COR-L47 (cell line): ENCODE results near the gene LRP1B.

Source experiments
- DNase-seq: peaks from one replicate; lab custom pipeline; 2025; lab: John Stamatoyannopoulos, UW

The LRP1B gene

DNA sequence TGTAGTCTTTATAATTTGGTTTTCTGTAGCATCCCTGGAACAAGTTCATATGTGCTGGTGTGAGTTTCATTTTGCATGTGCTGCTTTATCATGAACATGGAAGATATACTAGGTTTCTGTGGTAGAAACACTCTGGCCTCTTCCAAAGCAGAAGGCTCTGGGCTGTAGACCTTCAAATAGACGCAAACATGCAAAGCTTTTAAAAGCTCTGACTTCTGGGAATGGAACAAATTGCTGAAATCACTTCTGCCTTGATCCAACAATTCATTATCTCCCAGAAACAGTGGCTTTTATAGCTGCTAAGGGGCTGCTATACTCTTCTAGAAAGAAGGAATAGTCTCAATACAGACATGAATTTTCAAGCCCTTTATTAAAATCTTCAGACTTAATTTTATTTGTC is 382.2 kb downstream of the LRP1B start:
- no peak for DNase-seq

DNA sequence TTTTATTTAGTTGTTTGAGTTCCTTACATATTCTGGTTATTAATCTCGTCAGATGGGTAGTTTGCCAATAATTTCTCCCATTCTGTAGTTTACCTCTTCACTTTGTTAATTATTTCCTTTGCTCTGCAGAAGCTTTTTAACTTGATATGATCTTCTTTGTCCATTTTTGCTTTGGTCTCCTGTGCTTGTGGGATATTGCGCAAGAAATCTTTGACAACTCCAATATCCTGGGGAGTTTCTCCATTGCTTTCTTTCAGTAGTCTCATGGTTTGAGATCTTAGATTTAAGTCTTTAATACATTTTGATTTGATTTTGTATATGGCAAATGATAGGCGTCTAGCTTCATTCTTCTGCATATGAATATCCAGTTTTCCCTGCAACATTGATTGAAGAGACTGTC is 389.2 kb downstream of the LRP1B start:
- DNase-seq = no peak

DNA sequence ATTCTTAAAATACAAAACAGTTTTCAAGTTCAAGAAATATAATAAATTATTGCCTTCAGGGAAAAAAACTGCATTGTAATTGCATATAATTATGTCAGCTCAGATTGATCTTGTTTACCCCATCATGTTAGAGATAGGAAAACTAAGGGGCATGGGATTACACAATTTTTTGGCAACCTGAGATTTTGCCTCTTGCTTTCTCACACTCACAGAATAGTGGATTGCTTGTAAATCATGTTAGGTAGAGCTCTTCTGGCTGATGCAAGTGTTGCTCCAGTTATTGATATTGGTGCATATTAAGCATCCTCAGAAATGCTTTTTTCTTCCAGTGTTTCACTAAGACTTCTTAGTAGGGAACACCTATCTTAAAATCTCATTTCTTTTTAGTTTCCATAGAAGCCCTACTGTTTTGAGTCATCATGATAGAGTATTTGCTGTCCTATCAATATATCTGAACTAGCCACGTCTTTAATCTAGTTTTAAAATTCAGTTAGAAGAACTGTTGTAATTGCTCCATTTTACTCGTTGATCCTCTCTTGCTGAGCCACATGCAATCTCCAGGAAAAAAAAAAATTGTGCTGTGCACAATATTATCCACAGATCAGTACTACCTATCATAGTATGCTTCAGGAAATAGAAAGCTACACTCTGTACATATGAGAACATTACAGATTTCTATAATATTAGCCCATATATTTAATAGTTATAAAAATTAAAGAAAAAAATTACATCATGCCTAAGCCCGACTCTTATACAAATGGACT is 393.1 kb downstream of the LRP1B start:
- no peak for DNase-seq

DNA sequence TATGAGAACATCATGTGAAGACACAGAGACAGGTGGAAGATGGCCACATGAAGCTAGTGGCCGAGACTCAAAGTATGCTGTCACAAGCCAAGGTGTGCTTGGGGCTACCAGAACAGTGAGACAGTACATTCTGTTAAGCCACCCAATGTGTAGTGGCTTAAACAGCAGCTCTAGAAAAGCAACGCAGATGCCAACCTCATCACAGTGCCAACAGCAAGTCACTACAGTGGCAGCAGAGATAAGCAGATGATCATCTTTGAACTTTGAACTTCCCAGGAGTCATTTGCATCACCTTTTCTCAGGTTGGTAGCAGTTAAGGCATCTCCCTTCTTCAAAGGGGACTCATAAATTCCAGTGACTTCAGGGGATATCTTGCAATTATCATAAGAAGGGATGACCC is 394.4 kb downstream of the LRP1B start:
- DNase-seq = no peak

DNA sequence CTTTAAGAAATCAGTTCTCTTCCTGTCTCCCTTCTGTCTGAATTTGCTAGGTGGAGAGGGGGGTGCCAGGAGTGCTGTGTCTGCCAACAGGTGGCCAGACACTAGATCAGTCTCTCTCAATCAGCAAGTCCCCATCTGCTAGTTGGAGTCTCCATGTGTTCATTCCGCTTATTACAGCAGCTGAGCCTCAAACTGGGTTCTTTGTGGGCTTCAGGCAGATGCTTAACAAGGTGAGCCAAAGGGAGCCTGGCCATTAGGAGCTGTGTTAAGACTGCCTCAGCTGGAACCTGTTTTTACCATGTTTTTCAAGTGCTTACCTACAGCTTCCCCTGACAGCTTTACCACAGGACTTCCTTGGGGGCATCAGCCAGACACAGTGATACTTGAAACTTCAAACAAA is 401.9 kb downstream of the LRP1B start:
- DNase-seq = no peak

DNA sequence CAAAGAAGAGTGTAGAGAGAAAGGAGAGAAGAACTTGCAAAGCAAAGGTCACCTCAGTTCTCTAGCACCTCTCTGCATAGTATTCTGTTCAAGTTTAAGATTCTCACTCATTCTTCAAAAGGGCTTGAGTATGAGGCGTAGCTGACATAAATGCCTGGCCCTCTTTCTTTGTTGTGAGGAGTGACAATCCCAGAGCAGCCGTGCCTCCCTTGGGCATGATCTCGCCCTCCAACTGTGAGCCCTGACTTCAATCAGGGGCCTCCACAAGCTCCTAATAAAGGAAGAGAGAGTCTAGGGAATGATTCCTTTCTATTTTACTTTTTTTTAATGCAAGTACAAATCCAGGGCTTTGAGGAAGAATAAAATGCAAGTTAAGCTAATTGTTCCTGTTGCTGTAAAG is 402.7 kb downstream of the LRP1B start:
- DNase-seq = no peak

DNA sequence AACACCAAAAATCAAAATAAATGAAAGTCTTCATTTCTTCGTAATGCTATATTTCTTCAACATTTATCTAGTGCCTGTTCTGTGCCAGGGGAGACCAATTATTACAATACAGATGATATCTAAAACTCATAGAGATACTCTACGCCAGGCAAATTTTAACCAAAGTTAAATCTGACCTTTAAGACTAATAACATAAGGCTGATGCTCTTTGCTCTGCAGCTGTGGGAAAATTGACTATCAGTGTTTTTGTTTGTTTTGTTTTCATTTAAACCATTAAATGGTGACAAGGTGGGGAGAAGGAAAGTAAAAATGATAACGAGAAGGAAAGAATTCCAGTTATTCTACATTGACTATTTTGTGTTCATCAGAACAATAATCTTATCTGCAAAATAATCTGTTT is 406.4 kb downstream of the LRP1B start:
- DNase-seq = no peak

DNA sequence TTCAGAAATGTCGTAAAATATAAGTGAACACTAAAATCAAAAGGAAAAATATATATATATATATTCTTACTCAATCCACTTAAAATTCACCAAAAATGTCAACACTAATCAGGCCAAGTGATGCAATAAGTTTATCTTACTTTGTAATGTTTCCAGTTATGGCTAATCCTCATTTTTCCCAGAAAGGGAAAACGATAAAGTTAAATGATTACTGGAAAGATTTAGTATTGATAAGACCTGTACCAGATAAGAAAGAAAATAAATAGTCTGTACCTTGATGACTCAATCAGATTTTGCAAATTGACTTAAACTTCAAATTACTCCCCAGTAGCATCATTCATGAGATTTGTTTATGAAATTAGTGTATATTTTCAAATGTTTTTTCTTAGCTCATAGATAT is 407.0 kb downstream of the LRP1B start:
- DNase-seq = no peak

DNA sequence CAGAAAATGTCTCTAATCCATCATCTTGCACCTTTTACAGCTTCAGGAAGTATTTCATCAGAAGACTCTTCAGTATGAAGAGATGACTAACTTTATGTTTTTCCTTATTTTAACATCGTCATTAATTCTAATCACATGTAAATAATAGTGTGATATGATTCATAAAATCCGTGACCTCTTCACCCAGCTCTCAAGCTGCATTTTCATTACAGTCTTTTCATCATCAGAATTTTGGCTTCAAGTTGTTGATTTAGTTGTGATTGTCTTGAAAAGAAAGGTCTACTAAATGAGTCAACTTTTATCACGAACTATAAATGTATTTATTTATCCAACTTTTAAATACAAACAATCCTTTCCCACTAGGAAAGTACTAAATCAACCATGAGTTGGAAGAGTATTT is 410.3 kb downstream of the LRP1B start:
- no peak for DNase-seq

DNA sequence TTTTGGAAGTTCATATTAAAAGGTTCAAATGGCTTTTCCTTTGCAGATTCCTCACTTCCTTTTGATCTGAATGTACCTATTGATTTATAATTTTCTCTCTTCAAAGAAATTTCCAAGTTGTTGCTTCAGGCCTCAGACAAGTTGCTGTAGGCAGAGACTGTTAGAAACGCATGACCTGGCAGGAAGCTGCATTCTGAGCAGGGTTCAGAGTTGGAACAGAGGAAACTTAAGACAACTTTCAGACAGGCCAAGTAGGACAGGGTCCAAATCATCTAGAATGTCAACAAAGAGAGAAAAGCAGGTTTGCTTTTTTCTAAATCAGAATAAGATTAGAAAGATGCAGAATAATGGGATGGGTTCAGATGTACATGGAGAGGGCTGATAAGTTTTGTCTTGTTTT is 416.3 kb downstream of the LRP1B start:
- DNase-seq = no peak

DNA sequence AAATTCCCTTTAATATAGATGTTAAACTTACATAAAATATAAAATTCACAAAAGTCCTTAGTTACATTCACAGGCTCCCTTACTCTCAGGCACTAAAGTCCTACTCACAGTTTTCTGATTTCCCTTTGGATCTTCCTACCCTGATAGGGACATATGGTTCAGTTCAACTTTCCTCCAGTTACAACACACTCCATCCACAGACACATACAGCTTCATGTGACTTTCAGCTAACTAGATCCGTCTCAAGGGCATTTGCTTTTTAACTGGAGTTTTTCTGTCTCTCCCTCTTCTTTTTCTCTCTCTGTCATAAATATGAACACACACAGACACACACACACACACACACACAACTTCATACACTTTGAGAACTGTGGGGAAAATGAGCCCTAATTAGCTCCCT is 419.2 kb downstream of the LRP1B start:
- no peak for DNase-seq

DNA sequence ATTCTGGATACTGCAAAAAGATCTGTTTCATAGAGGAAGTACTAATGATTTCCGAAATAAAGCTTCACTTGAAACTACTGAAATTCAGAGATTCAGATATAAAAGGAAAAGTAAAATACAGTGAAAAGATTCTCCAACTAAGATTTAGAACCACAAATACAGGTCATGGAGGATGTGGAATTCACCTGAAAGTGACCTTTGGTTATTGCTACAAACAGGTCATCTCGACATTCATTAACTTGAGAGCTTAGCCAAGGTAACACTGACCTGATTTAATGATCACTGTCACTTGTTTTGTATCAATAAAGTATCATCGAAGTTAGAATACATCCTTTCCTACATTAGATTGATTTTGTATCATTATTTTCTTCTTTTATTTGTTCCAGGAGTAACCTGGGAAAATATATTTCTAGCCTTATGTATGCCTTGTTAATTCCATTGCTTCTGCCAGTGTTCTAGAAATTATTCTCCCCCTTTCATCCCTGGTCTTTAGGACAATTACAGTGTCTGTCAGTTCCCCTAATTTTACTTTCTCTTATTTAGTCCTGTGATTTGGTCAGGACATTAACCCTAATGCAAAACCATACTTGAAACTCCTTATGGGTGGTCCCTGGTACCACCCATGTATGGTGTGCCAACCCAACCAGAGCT is 420.1 kb downstream of the LRP1B start:
- no peak for DNase-seq

DNA sequence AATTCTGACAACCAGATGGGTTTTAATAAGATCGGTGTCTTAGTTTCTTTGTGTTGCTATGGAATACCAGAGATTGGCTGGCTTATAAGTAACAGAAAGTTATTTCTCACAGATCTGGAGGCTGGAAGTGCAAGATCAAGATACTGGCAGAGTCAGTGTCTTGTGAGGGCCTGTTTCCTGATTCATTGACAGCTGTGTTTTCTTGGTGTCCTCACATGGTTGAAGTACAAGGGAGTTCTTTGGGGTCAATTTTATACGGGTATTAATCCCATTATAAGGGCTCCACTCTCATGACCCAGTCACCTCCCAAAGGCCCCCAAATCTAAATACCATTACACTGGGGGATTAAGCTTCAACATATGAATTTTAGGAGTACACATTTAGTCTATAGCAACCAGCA is 421.1 kb downstream of the LRP1B start:
- no peak for DNase-seq

DNA sequence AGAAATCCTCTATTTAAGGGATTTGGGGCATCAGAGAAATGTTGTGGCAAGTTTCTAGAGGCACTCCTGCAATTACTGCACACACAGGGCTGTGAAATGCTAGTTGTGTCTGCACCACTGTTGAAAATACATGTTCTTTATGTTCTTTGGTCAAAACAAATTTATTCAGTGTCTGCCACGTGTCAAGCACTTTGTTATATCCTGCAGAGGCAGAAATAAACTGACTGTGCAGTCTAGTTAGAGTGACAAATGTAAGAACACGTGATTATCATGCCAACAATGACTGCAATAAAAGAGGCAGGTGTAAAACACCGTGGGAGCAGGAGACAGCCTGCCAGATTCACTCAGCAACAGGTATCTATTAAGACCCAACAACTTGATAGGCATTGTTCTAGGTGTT is 423.3 kb downstream of the LRP1B start:
- DNase-seq = peak; percentile 20

DNA sequence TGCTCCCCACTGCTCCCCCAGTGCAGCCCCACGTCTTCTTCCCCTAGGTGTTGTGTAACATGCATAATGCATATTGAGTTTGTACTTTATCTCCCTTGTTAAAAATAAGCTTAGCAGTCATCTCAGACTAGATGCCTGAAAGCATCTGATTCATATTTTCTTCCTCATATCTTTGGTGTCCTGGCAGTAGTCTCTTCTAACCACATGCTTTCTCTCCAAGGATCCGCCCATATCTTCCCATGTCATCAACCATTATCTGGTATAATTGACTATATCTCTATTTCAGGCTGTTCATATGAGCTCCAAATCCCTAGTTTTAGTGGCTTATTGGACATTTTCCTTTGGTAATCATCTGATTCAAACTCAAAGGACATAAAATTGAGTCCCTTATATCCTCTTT is 426.3 kb downstream of the LRP1B start:
- DNase-seq = no peak

DNA sequence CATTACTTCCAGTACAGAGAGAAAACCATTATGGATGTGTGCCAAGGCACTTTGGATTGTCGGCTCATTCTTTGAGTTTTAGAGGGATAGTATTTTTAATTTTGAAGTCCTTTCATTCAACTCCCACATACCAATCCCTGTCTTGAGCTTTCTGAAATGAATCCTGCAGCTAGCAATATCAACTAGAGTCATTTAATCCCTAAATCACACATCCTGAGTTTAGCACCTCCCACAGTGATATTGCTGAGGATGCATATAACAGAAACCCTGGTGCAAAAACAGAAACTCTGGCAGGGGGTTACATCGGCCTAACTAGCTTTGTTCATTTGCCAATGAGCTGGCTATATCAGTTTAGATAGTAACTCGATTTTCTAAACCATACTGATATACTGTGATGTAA is 427.3 kb downstream of the LRP1B start:
- DNase-seq = no peak

DNA sequence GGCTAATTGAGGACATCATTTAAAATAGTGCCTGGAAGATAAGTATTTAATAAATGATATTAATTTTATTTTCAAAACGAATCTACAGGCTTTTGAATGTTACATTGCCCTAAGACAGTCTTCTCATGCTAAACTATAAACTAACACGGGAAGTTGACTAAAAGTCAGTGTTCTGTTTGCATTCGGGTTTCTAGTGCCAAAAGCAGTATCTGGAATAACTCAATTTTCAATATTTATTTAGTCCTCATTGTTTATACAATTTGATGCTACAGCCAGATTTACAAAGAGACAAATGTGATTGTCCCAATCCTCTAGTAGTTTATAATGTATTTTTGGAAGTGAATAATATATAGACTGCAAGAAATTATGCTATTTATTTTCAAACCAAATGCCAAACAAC is 429.2 kb downstream of the LRP1B start:
- DNase-seq = no peak

DNA sequence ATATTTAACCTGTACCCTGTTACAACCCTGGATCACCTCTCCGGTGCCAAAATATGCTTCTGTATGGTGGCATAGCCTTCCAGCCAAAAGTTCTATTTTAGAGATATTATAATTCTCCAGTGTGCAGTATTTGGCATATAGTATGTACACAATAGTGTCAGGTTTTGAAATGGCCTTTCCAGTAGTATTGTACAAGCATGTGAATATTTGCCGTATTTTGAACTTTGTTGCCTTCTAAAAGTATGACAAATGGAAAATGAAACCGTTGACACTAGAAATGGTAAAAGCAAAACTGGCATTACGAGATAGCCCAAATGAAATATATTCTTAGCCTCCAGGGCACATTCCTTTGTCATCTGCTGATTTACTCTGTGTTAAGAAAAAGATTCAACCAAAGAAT is 431.2 kb downstream of the LRP1B start:
- no peak for DNase-seq

DNA sequence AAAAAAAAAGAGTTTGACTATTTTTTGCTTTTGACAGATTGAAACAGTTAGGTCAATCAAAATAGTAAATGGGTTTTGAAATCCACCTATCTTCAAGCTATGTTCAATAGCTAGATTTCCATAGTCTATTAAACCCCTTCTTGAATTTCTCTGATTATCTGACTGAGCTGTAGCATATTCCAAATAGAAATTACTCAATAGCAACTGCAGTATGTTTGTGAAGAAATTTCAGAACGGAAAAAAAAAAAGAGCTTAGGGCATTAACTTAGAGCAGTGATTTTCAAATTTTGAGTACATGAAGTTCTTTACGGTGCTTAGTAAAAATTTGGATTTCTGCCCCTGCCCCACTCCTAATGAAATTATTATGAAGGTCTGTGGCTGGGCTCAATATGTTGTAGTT is 432.3 kb downstream of the LRP1B start:
- DNase-seq = no peak

DNA sequence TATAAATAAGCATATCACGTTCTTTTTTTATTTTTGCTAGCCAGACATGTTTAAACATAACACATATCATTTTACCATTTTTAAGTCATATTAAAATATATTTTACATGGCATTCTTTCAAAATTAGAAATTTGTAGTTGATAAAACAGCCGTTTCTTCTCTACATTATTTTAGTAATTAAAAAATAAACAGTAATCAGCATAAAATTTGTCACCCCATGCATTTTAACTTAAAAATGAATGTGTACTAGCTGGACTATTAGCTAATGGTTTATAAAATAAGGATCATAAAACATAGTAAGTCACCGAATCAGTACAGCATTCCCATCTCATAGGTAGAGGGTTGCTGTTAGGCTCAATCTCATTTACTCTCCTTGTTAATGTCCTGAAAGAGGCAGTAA is 433.8 kb downstream of the LRP1B start:
- no peak for DNase-seq

DNA sequence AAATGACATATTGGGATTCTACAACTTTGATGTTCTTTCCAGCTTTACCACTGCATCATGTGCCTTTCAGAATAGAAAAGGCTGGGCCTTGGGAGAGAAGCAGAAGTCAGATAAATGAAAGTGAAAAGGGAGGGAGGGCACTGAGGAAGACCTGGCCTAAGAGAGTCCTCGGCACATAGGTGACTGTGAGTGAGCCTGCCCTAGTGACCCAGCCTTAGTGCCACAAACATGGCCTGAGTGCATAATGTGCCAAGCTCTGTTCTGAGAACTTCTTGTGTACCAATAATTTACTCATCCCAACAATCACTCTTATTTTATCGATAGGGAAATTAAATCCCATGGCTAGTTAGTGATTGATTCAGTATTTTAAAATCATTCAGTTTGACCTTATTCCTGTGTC is 436.6 kb downstream of the LRP1B start:
- DNase-seq = no peak

DNA sequence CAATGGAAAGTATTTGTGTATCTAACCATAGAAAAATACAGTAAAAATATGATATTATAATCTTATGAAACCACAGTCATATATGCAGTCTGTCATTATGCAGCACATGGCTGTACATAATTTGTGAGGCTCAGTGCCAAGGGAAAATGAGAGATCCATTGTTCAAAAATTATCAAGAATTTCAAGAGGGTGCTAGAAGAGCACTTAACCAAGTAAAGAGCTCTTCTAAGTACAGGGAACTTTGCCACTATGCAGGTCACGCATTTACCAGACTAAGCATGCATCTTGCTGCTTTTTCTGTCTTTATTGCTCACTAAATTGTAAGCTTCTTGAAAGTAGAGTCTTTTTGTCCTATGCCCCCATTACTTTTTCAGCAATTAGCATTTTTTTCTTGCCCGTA is 438.0 kb downstream of the LRP1B start:
- DNase-seq = no peak

DNA sequence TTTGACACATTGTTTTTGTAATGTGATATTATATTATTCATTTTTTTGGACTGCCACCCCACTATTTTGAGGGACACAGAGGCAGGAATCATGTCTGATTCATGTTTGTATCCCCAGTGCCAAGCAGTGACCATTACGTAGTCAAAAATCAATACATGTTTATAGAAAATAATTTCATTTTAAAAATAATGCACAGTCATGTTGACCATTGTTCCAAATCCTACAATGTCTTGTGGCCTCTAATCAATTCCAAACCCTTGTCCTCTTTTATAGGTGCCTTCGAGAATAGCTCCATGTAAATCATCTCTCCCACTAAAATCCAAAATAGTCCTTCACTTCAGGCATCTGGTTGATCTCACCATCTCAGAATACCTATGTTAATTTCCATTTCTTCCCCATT is 454.7 kb downstream of the LRP1B start:
- no peak for DNase-seq

DNA sequence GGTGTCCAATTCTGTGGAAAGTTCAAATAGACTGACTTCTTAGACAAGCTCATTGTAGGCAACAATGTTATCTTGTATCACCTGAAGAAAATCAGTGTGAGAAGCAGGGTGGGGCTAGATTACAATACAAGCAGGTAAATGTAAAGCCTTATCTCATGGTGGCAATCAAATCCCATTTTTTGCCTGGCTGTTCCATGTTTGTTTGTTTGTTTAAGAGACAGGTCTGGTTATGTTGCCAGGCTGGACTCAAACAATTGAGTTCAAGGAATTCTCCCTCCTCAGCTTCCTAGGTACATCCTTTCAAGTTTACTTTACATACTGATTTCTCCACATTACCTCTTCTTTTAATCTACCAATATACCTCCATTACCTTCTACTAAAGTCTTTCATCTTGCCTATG is 464.6 kb downstream of the LRP1B start:
- no peak for DNase-seq
